Breast epithelium (tissue), 4 donors: ENCODE results near the gene CTCF. TPM values are rescaled to one million over a fixed set of nuclear protein-coding genes. Genes with fewer than 3 reads are reported as not detected.

Experiments used
- DNase-seq, 2 donors: peaks; one replicate each; pipeline ENCODE4 v3.0.0-alpha.2; 2019; ENCODE audit warnings: low spot score in 2 of 2
- H3K27ac ChIP-seq, 2 donors: fragments of 200-600 bp; sonication (generic) in 1 of 2; one replicate each; pipeline ENCODE4 v1.5.1; 2016 to 2019; ENCODE audit warnings: mild to moderate bottlenecking in 1 of 2
- H3K27me3 ChIP-seq, 2 donors: fragments of 200-600 bp; sonication (generic) in 1 of 2; one replicate each; pipeline versions ENCODE4 v1.5.1 to v1.6.0; 2017 to 2019; ENCODE audit warnings: control low read depth in 1 of 2, mild to moderate bottlenecking in 1 of 2
- H3K36me3 ChIP-seq: fragments of 200-600 bp; one replicate; pipeline ENCODE4 v1.5.1; 2019
- H3K4me1 ChIP-seq, 2 donors: fragments of 200-600 bp; sonication (generic); one replicate each; pipeline ENCODE4 v1.5.1; 2016 to 2019; ENCODE audit warnings: control low read depth in 1 of 2
- H3K4me3 ChIP-seq, 3 donors: fragments of 200-600 bp; sonication (generic); 1 replicate in 2 of 3; 2 replicates in 1 of 3; pipeline ENCODE4 v1.5.1; 2016 to 2019; ENCODE audit warnings: mild to moderate bottlenecking in 3 of 3, moderate library complexity in 2 of 3
- H3K9me3 ChIP-seq, 2 donors: fragments of 200-600 bp; sonication (generic) in 1 of 2; one replicate each; pipeline ENCODE4 v1.5.1; 2016 to 2019; ENCODE audit warnings: control low read depth in 1 of 2
- CTCF ChIP-seq, 3 donors: fragments of 450-650 bp; IDR thresholded peaks; one replicate each; pipeline ENCODE4 v1.5.1; 2016 to 2017; ENCODE audit warnings: antibody characterized with exemption in 3 of 3, mild to moderate bottlenecking in 3 of 3, moderate library complexity in 3 of 3
- POLR2A ChIP-seq: fragments of 450-650 bp; IDR thresholded peaks from one replicate; pipeline ENCODE4 v1.6.1; 2016; ENCODE audit warnings: antibody characterized with exemption, mild to moderate bottlenecking, moderate library complexity
- POLR2AphosphoS5 ChIP-seq, 3 donors: sonication (generic); formaldehyde crosslinking; IDR thresholded peaks; one replicate each; pipeline ENCODE4 v1.6.1; 2017; ENCODE audit warnings: antibody characterized with exemption in 3 of 3
- intact Hi-C: fragments of 100-400 bp; cut with DNase I; formaldehyde crosslinking; loops from one replicate; pipeline ENCODE4 v1.15.1; 2023; ENCODE audit warnings: low total_unique reads
- total RNA-seq, 3 donors: library from RNA; depleted of rRNA; stranded (reverse); fragments of >200 nt; gene quantifications; one replicate each; pipeline ENCODE4 v1.1.0, GENCODE V29; 2016

Gene CTCF
- total RNA-seq, 3 donors from 2014 or later: 27.8 to 51.7 (median 38.0) TPM

DNA sequence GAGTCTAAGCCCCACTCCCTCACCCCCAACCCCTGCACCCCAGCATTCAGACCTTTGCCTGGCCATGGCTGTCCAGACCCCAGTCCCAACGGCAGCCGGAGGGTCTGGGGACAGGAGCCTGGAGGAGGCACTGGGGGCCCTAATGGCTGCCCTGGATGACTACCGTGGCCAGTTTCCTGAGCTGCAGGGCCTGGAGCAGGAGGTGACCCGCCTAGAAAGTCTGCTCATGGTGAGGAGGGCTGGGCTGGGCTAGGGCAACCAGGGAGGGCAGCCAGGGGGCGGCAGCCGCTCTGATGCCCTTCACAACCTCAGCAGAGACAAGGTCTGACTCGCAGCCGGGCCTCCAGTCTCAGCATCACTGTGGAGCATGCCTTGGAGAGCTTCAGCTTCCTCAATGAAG lies 19.3 kb upstream of the CTCF start:
- intact Hi-C loops: no loop called here
- H3K9me3 ChIP-seq: no peaks in the 10 kb centered on the region
- H3K36me3 ChIP-seq: no peaks in the 10 kb centered on the region
- H3K27ac ChIP-seq: peak overlapping the region in 1 of 2 donors; percentile 19
- no peak overlapping the region for H3K4me3 ChIP-seq
- peaks cover 3 to 12% of the 10 kb centered on the region in 2 donors for H3K4me1 ChIP-seq
- H3K27me3 ChIP-seq: no peaks in the 10 kb centered on the region
- DNase-seq: no peak
- TF ChIP-seq CTCF (IDR thresholded peaks at IDR 0.05) (no peak), POLR2A (no peak), POLR2AphosphoS5 (IDR thresholded peaks at IDR 0.05) (no peak)

- no peaks in the 10 kb centered on the region for H3K36me3 ChIP-seq
- TF ChIP-seq CTCF (IDR thresholded peaks at IDR 0.05) (no peak), POLR2AphosphoS5 (IDR thresholded peaks at IDR 0.05) (no peak), POLR2A (no peak)
- intact Hi-C loops: no loop called here
- peaks cover under 1 to 10% of the 10 kb centered on the region in 2 donors for H3K4me1 ChIP-seq
- H3K27me3 ChIP-seq: no peaks in the 10 kb centered on the region
- no peak for DNase-seq
- H3K4me3 ChIP-seq: no peak overlapping the region
- H3K9me3 ChIP-seq: no peaks in the 10 kb centered on the region
- H3K27ac ChIP-seq: no peak overlapping the region
Observed at GRCh38 chr16:67543582-67543981, 18.7 kb upstream of the CTCF start.

DNA sequence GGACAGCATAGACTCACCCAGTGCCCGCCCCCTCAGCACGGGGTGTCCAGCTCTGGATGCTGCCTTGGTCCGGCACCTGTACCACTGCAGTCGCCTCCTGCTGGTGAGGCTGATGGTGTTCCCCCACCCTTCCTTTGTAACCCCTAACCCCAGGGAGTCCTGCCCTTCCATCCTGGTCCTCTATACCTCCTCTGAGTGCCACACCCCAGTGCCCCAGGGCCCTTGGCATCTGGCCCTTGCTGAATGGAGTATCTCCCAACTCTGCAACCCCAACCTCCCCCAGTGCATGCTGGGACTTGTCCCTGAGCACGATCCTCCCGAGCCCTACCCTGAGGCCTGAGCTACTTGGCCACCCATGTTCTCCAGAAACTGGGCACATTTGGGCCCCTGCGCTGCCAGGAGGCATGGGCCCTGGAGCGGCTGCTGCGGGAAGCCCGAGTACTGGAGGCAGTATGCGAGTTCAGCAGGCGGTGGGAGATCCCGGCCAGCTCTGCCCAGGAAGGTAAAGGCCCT lies 17.9 kb upstream of the CTCF start:
- Histone ChIP-seq H3K27ac (peak overlapping the region in 1 of 2 donors; percentile 56), H3K27me3 (no peaks in the 10 kb centered on the region), H3K4me3 (no peak overlapping the region), H3K36me3 (no peaks in the 10 kb centered on the region), H3K4me1 (peaks cover 0 to 5% of the 10 kb centered on the region in 2 donors), H3K9me3 (no peaks in the 10 kb centered on the region)
- no peak for DNase-seq
- intact Hi-C loops: no loop called here
- no peak for TF ChIP-seq POLR2AphosphoS5 (IDR thresholded peaks at IDR 0.05)
- no peak for TF ChIP-seq CTCF (IDR thresholded peaks at IDR 0.05)
- TF ChIP-seq POLR2A: no peak

DNA sequence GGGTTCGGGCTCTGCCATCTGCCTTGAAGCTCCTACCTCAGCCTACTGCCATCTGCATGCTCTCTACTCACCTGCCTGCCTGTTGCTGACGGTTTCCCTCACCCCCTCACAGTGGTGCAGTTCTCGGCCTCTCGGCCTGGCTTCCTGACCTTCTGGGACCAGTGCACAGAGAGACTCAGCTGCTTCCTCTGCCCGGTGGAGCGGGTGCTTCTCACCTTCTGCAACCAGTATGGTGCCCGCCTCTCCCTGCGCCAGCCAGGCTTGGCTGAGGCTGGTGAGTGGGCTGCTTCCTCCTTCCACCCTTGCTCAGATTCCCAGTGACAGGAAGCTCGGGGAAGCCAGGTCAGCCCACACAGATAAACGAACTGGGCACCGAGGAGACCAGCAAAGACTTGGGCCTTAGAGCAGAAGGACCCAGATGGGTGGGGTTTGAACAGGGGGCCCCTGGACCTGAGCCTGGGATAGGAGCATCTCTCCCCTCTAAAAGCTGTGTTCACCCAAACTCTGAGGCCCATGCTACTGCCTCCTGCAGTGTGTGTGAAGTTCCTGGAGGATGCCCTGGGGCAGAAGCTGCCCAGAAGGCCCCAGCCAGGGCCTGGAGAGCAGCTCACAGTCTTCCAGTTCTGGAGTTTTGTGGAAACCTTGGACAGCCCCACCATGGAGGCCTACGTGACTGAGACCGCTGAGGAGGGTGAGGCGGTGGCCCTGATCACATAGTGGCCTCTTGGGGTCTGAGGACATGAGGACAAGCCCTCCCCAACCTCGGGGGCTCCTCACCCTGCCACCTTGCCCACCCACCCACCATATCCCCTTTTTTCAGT lies 17.3 kb upstream of the CTCF start:
- H3K4me3 ChIP-seq: no peak overlapping the region
- intact Hi-C loops: no loop called here
- no peak for DNase-seq
- H3K27me3 ChIP-seq: no peaks in the 10 kb centered on the region
- TF ChIP-seq POLR2AphosphoS5 (IDR thresholded peaks at IDR 0.05) (no peak), CTCF (IDR thresholded peaks at IDR 0.05) (no peak), POLR2A (no peak)
- peaks cover 0 to 5% of the 10 kb centered on the region in 2 donors for H3K4me1 ChIP-seq
- no peaks in the 10 kb centered on the region for H3K36me3 ChIP-seq
- H3K27ac ChIP-seq: peak overlapping the region in 1 of 2 donors; percentile 56
- no peaks in the 10 kb centered on the region for H3K9me3 ChIP-seq

GRCh38 chr16:67545665-67546024 lies 16.7 kb upstream of the CTCF start:
- peaks cover 0 to 5% of the 10 kb centered on the region in 2 donors for H3K4me1 ChIP-seq
- H3K9me3 ChIP-seq: no peaks in the 10 kb centered on the region
- DNase-seq: no peak
- intact Hi-C loops: no loop called here
- H3K27me3 ChIP-seq: no peaks in the 10 kb centered on the region
- no peak for TF ChIP-seq POLR2A
- TF ChIP-seq POLR2AphosphoS5 (IDR thresholded peaks at IDR 0.05): no peak
- no peak for TF ChIP-seq CTCF (IDR thresholded peaks at IDR 0.05)
- no peak overlapping the region for H3K4me3 ChIP-seq
- H3K36me3 ChIP-seq: no peaks in the 10 kb centered on the region
- peak overlapping the region in 1 of 2 donors; percentile 56 for H3K27ac ChIP-seq
